A549 (cell line): ENCODE data around the gene ATP1A2.

Source experiments
- EP300 ChIP-seq, 2 experiments: fragments of >200 bp; sonication (Bioruptor Twin); formaldehyde crosslinking; IDR thresholded peaks; 2 replicates in 1 of 2; 3 replicates in 1 of 2; pipeline ENCODE4 v1.6.1; 2016 to 2017
- MAX ChIP-seq: IDR thresholded peaks from 2 replicates; pipeline ENCODE4 v1.6.1; 2012
- SREBF2 ChIP-seq: fragments of 450-650 bp; IDR thresholded peaks from 2 replicates; pipeline ENCODE4 v1.6.1; 2014; ENCODE audit warnings: mild to moderate bottlenecking, moderate library complexity

DNA sequence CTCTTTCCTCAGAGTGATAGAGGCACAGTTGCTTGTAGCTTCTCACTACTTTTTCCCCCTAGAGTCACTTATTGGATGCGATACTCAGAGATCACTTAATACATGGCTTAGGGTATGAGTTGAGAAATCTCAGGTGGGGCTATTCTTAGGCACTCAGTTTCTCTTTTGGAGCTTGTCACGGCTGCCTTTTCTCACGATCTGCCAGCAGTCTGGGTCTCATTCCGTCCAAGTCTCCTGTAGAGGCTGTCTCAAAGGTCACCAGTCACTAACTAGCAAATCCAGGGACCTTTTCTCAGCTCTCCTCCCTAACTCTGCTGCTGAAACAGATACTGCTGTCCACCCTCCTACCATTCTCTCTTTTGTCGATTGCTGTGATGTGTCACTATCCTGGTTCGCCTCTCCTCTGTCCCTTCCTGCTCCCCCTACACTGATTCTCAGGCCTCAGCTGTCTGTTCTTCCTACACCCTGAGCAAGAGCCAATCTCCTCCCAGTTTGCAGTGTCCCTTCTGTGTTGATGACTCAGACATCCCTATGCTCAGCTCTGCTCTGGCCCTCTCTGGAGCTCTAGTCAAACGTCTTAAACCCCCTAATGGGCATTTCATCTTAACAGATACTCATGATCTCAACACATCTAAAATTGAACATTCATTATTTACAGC lies 12.4 kb downstream of the ATP1A2 start:
- no peak for TF ChIP-seq EP300 (IDR thresholded peaks at IDR 0.05)
- no peak for TF ChIP-seq MAX
- TF ChIP-seq SREBF2 = no peak
